HEK293 (cell line): ENCODE measurements around the gene ACSS1.

Experiments
- CTCF ChIA-PET: fragments of 350-600 bp; formaldehyde crosslinking; extraction: SDS; loops from one replicate; lab custom pipeline; 2021; ENCODE audit warnings: antibody characterized with exemption; lab: Yijun Ruan, JAX
- POLR2A ChIA-PET: fragments of 300-600 bp; formaldehyde crosslinking; extraction: SDS; loops from one replicate; lab custom pipeline; 2020; ENCODE audit warnings: antibody characterized with exemption, inconsistent platforms; lab: Yijun Ruan, JAX
- H3K27ac ChIP-seq: fragments of 200-500 bp; sonication (Bioruptor generic); 2 replicates; pipeline ENCODE4 v1.5.1; 2014; ENCODE audit warnings: low read depth, low read length, control low read depth, inconsistent platforms; ENCODE audit errors: extremely low read depth
- H3K36me3 ChIP-seq, 2 experiments: fragments of 200-500 bp in 1 of 2; sonication (Bioruptor generic) in 1 of 2; 1 replicate in 1 of 2; 2 replicates in 1 of 2; pipeline ENCODE4 v1.5.1; 2014 to 2017; ENCODE audit warnings: inconsistent platforms in 2 of 2, low read length in 2 of 2; ENCODE audit not compliant: control insufficient read depth in 2 of 2, insufficient read depth in 1 of 2
- H3K4me1 ChIP-seq: fragments of 200-500 bp; sonication (Bioruptor generic); 2 replicates; pipeline ENCODE4 v1.5.1; 2014; ENCODE audit warnings: mild to moderate bottlenecking, low read length, inconsistent platforms; ENCODE audit not compliant: control insufficient read depth, insufficient read depth
- H3K4me3 ChIP-seq: 2 replicates; pipeline ENCODE4 v1.5.1; 2011; ENCODE audit warnings: low read depth, mild to moderate bottlenecking, control low read depth, low read length, moderate library complexity
- H3K9me3 ChIP-seq: fragments of 200-500 bp; sonication (Bioruptor generic); 2 replicates; pipeline ENCODE4 v1.5.1; 2014; ENCODE audit warnings: low read depth, low read length, inconsistent platforms; ENCODE audit not compliant: control insufficient read depth, insufficient read depth
- CTCF ChIP-seq: fragments of 450-650 bp; formaldehyde crosslinking; IDR thresholded peaks from 2 replicates; pipeline ENCODE4 v1.5.1; 2016; ENCODE audit warnings: missing biosample characterization, missing genetic modification characterization
- FEZF1 ChIP-seq: fragments of 450-650 bp; formaldehyde crosslinking; IDR thresholded peaks from 2 replicates; pipeline ENCODE4 v1.5.1; 2016; ENCODE audit warnings: missing biosample characterization, missing genetic modification characterization
- GLIS1 ChIP-seq: fragments of 450-650 bp; formaldehyde crosslinking; IDR thresholded peaks from 2 replicates; pipeline ENCODE4 v1.5.1; 2016; ENCODE audit warnings: missing biosample characterization, missing genetic modification characterization
- GLIS2 ChIP-seq: fragments of 450-650 bp; formaldehyde crosslinking; IDR thresholded peaks from 2 replicates; pipeline ENCODE4 v1.5.1; 2016; ENCODE audit warnings: missing biosample characterization, missing genetic modification characterization
- SALL2 ChIP-seq: fragments of 450-650 bp; formaldehyde crosslinking; IDR thresholded peaks from 2 replicates; pipeline ENCODE4 v1.5.0; 2017; ENCODE audit warnings: missing biosample characterization, mild to moderate bottlenecking, missing genetic modification characterization, borderline replicate concordance
- SCRT2 ChIP-seq: fragments of 450-650 bp; formaldehyde crosslinking; IDR thresholded peaks from 2 replicates; pipeline ENCODE4 v1.5.1; 2016; ENCODE audit warnings: missing biosample characterization, missing genetic modification characterization
- TRIM28 ChIP-seq: IDR thresholded peaks from 2 replicates; pipeline ENCODE4 v1.6.1; 2011; ENCODE audit warnings: low read length, control low read depth, borderline replicate concordance
- YY2 ChIP-seq: fragments of 450-650 bp; formaldehyde crosslinking; IDR thresholded peaks from 2 replicates; pipeline ENCODE4 v1.5.1; 2016; ENCODE audit warnings: missing biosample characterization, missing genetic modification characterization
- ZBTB48 ChIP-seq: fragments of 450-650 bp; formaldehyde crosslinking; IDR thresholded peaks from 2 replicates; pipeline ENCODE4 v1.5.1; 2016; ENCODE audit warnings: missing biosample characterization, missing genetic modification characterization
- ZIC2 ChIP-seq: fragments of 450-650 bp; formaldehyde crosslinking; IDR thresholded peaks from 2 replicates; pipeline ENCODE4 v1.5.1; 2016; ENCODE audit warnings: missing biosample characterization, missing genetic modification characterization
- ZNF140 ChIP-seq: fragments of 450-650 bp; formaldehyde crosslinking; IDR thresholded peaks from 2 replicates; pipeline ENCODE4 v1.5.1; 2016; ENCODE audit warnings: missing biosample characterization, missing genetic modification characterization
- ZNF221 ChIP-seq: fragments of 450-650 bp; formaldehyde crosslinking; IDR thresholded peaks from 2 replicates; pipeline ENCODE4 v1.5.1; 2017; ENCODE audit warnings: missing biosample characterization, missing genetic modification characterization, borderline replicate concordance
- ZNF529 ChIP-seq: fragments of 450-650 bp; formaldehyde crosslinking; IDR thresholded peaks from 2 replicates; pipeline ENCODE4 v1.5.1; 2017; ENCODE audit warnings: missing genetic modification characterization, missing biosample characterization; ENCODE audit not compliant: insufficient replicate concordance
- ZSCAN30 ChIP-seq: fragments of 450-650 bp; IDR thresholded peaks from 2 replicates; pipeline ENCODE4 v1.5.1; 2018; ENCODE audit warnings: missing biosample characterization, mild to moderate bottlenecking, missing genetic modification characterization, moderate library complexity
- TF ChIP-seq, protein P1 (sequence below): fragments of 450-650 bp; formaldehyde crosslinking; IDR thresholded peaks from 2 replicates; pipeline ENCODE4 v1.5.1; 2016; ENCODE audit warnings: missing biosample characterization, missing genetic modification characterization
- TF ChIP-seq, protein P2 (sequence below): fragments of 450-650 bp; formaldehyde crosslinking; IDR thresholded peaks from 2 replicates; pipeline ENCODE4 v1.5.1; 2016; ENCODE audit warnings: missing biosample characterization, missing genetic modification characterization
- TF ChIP-seq, protein P3 (sequence below): fragments of 450-650 bp; formaldehyde crosslinking; IDR thresholded peaks from 2 replicates; pipeline ENCODE4 v1.5.1; 2016; ENCODE audit warnings: missing biosample characterization, missing genetic modification characterization
- TF ChIP-seq, protein P4 (sequence below): fragments of 450-650 bp; formaldehyde crosslinking; IDR thresholded peaks from 2 replicates; pipeline ENCODE4 v1.5.1; 2017; ENCODE audit warnings: missing biosample characterization, missing genetic modification characterization

ACSS1 gene

GRCh38 chr20:25017257-25017803 is 40.6 kb downstream of the ACSS1 start:
- H3K36me3 ChIP-seq, result peaks cover 0 to 7% of the 10 kb centered on the region in 2 experiments; a peak in 1 of 3 replicates
- no peaks in the 10 kb centered on the region for H3K9me3 ChIP-seq
- ChIA-PET CTCF (no interaction called here), POLR2A (no interaction called here)
- no peak overlapping the region for H3K4me3 ChIP-seq
- no peak overlapping the region for H3K27ac ChIP-seq
- H3K4me1 ChIP-seq, result no peaks in the 10 kb centered on the region
- TF ChIP-seq SCRT2 (tag by site-specific recombination) (peak; percentile 69), GLIS1 (tag by site-specific recombination) (peak; percentile 97), GLIS2 (tag by site-specific recombination) (0 out of 2 replicates have a peak, but pooled peaks have one; percentile 15), ZNF529 (no peak), ZIC2 (peak; percentile 75)

DNA sequence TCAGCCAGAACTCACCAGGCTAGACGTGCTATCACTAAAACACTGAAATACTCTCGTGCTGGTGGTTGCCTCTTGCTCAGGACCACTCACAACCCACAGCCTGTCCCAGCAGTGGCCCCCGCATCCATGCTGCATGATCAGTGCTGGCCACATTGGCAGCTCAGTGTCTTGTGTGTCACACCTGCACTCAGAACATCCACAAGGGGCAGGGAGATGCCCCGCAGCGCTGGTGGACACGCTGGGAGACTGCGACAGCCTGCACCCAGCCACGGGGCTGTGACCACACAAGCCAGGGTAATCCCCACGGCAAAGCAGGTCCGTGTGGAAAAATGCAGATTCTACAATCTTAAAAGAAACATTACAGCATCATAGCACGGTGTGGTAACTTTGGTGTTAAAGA is 41.5 kb downstream of the ACSS1 start:
- H3K27ac ChIP-seq, result no peak overlapping the region
- ChIA-PET POLR2A (no interaction called here), CTCF (interaction anchor here (0.6 kb wide), 1 partner anchor 466 kb away, joined by 3 read pairs; no protein-coding TSS in a partner anchor)

More for the DNA sequence above, 41.5 kb downstream of the ACSS1 start:
- Histone ChIP-seq H3K4me3 (no peak overlapping the region), H3K9me3 (no peaks in the 10 kb centered on the region), H3K36me3 (peaks cover 0 to 15% of the 10 kb centered on the region in 2 experiments; a peak in 1 of 3 replicates), H3K4me1 (no peaks in the 10 kb centered on the region)
- TF ChIP-seq SALL2 (tag by site-specific recombination) (no peak), ZNF221 (tag by site-specific recombination) (no peak), TRIM28 (no peak), CTCF (tag by site-specific recombination) (no peak), ZNF140 (no peak), ZBTB48 (no peak), ZSCAN30 (no peak), FEZF1 (tag by site-specific recombination) (no peak), YY2 (no peak)
- TF ChIP-seq, protein P1, sequence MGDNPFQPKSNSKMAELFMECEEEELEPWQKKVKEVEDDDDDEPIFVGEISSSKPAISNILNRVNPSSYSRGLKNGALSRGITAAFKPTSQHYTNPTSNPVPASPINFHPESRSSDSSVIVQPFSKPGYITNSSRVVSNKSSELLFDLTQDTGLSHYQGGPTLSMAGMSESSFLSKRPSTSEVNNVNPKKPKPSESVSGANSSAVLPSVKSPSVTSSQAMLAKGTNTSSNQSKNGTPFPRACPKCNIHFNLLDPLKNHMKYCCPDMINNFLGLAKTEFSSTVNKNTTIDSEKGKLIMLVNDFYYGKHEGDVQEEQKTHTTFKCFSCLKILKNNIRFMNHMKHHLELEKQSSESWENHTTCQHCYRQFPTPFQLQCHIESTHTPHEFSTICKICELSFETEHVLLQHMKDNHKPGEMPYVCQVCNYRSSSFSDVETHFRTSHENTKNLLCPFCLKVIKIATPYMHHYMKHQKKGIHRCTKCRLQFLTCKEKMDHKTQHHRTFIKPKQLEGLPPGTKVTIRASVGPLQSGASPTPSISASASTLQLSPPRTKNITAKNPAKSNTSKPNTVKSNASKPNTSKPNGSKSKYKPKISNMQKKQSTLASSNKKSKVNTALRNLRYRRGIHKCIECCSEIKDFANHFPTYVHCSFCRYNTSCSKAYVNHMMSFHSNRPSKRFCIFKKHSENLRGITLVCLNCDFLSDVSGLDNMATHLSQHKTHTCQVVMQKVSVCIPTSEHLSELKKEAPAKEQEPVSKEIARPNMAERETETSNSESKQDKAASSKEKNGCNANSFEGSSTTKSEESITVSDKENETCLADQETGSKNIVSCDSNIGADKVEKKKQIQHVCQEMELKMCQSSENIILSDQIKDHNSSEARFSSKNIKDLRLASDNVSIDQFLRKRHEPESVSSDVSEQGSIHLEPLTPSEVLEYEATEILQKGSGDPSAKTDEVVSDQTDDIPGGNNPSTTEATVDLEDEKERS (tag by site-specific recombination), result no peak
- TF ChIP-seq, protein P2, sequence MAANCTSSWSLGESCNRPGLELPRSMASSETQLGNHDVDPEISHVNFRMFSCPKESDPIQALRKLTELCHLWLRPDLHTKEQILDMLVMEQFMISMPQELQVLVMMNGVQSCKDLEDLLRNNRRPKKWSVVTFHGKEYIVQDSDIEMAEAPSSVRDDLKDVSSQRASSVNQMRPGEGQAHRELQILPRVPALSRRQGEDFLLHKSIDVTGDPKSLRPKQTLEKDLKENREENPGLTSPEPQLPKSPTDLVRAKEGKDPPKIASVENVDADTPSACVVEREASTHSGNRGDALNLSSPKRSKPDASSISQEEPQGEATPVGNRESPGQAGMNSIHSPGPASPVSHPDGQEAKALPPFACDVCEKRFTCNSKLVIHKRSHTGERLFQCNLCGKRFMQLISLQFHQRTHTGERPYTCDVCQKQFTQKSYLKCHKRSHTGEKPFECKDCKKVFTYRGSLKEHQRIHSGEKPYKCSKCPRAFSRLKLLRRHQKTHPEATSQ (tag by site-specific recombination), result no peak
- TF ChIP-seq, protein P3, sequence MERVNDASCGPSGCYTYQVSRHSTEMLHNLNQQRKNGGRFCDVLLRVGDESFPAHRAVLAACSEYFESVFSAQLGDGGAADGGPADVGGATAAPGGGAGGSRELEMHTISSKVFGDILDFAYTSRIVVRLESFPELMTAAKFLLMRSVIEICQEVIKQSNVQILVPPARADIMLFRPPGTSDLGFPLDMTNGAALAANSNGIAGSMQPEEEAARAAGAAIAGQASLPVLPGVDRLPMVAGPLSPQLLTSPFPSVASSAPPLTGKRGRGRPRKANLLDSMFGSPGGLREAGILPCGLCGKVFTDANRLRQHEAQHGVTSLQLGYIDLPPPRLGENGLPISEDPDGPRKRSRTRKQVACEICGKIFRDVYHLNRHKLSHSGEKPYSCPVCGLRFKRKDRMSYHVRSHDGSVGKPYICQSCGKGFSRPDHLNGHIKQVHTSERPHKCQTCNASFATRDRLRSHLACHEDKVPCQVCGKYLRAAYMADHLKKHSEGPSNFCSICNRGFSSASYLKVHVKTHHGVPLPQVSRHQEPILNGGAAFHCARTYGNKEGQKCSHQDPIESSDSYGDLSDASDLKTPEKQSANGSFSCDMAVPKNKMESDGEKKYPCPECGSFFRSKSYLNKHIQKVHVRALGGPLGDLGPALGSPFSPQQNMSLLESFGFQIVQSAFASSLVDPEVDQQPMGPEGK (tag by site-specific recombination), result no peak
- TF ChIP-seq, protein P4, sequence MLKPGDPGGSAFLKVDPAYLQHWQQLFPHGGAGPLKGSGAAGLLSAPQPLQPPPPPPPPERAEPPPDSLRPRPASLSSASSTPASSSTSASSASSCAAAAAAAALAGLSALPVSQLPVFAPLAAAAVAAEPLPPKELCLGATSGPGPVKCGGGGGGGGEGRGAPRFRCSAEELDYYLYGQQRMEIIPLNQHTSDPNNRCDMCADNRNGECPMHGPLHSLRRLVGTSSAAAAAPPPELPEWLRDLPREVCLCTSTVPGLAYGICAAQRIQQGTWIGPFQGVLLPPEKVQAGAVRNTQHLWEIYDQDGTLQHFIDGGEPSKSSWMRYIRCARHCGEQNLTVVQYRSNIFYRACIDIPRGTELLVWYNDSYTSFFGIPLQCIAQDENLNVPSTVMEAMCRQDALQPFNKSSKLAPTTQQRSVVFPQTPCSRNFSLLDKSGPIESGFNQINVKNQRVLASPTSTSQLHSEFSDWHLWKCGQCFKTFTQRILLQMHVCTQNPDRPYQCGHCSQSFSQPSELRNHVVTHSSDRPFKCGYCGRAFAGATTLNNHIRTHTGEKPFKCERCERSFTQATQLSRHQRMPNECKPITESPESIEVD (tag by site-specific recombination), result no peak
